ENCODE results near the gene THSD7A. TPM values are rescaled to one million over a fixed set of nuclear protein-coding genes. Genes with fewer than 3 reads are reported as not detected.

THSD7A gene
- total RNA-seq, 1 donor from 2014 or later: 3.5 TPM

- Histone ChIP-seq H4K20me1 (ENCODE audit: insufficient read depth, low read length) (no peaks in the 10 kb centered on the region), H3K4me3 (ENCODE audit: insufficient read depth, low read depth, low read length) (no peak overlapping the region), H3K27me3 (ENCODE audit: insufficient read depth, low read length) (no peaks in the 10 kb centered on the region), H3K4me1 (ENCODE audit: insufficient read depth, low read length) (no peaks in the 10 kb centered on the region), H2AFZ (ENCODE audit: low read depth, low read length) (no peak overlapping the region), H3K36me3 (ENCODE audit: insufficient read depth, low read length) (no peaks in the 10 kb centered on the region), H3K9me3 (ENCODE audit: insufficient read depth, low read depth, low read length) (no peaks in the 10 kb centered on the region), H3K79me2 (ENCODE audit: insufficient read depth, low read length) (no peaks in the 10 kb centered on the region), H3K27ac (ENCODE audit: low read depth, low read length) (no peak overlapping the region), H3K4me2 (ENCODE audit: low read length) (no peak overlapping the region), H3K9ac (ENCODE audit: low read length) (no peak overlapping the region)
- Mint-ChIP-seq H3K27ac (ENCODE audit: unreplicated experiment) (no peak overlapping the region), H3K4me1 (ENCODE audit: low read depth, unreplicated experiment) (no peaks in the 10 kb centered on the region), H3K4me3 (ENCODE audit: unreplicated experiment) (no peak overlapping the region), H3K27me3 (ENCODE audit: low read depth, unreplicated experiment) (no peaks in the 10 kb centered on the region), H3K9me3 (ENCODE audit: unreplicated experiment) (no peaks in the 10 kb centered on the region), H3K36me3 (ENCODE audit: low read depth, unreplicated experiment) (no peaks in the 10 kb centered on the region)
- DNase-seq (ENCODE audit: low read depth) (no peak), FAIRE-seq (no peak)
- TF ChIP-seq, protein P1, sequence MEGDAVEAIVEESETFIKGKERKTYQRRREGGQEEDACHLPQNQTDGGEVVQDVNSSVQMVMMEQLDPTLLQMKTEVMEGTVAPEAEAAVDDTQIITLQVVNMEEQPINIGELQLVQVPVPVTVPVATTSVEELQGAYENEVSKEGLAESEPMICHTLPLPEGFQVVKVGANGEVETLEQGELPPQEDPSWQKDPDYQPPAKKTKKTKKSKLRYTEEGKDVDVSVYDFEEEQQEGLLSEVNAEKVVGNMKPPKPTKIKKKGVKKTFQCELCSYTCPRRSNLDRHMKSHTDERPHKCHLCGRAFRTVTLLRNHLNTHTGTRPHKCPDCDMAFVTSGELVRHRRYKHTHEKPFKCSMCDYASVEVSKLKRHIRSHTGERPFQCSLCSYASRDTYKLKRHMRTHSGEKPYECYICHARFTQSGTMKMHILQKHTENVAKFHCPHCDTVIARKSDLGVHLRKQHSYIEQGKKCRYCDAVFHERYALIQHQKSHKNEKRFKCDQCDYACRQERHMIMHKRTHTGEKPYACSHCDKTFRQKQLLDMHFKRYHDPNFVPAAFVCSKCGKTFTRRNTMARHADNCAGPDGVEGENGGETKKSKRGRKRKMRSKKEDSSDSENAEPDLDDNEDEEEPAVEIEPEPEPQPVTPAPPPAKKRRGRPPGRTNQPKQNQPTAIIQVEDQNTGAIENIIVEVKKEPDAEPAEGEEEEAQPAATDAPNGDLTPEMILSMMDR (IDR thresholded peaks at IDR 0.05; ENCODE audit: insufficient read depth, low read depth, low read length): no peak
- TF ChIP-seq EZH2 (IDR thresholded peaks at IDR 0.05; ENCODE audit: insufficient read depth, low read length): no peak
Observed at GRCh38 chr7:11573128-11573750, 258.8 kb downstream of the THSD7A start.

- H4K20me1 ChIP-seq (ENCODE audit: insufficient read depth, low read length): no peaks in the 10 kb centered on the region
- TF ChIP-seq, protein P1 (IDR thresholded peaks at IDR 0.05; ENCODE audit: insufficient read depth, low read depth, low read length): no peak
- no peak for TF ChIP-seq EZH2 (IDR thresholded peaks at IDR 0.05; ENCODE audit: insufficient read depth, low read length)
- no peak for FAIRE-seq
- H3K4me3 ChIP-seq (ENCODE audit: insufficient read depth, low read depth, low read length): no peak overlapping the region
- no peaks in the 10 kb centered on the region for H3K4me1 ChIP-seq (ENCODE audit: insufficient read depth, low read length)
- DNase-seq (ENCODE audit: low read depth): no peak
- H3K27me3 ChIP-seq (ENCODE audit: insufficient read depth, low read length): no peaks in the 10 kb centered on the region
- no peak overlapping the region for H3K27ac ChIP-seq (ENCODE audit: low read depth, low read length)
- H3K9me3 Mint-ChIP-seq (ENCODE audit: unreplicated experiment): no peaks in the 10 kb centered on the region
- H3K79me2 ChIP-seq (ENCODE audit: insufficient read depth, low read length): no peaks in the 10 kb centered on the region
- no peaks in the 10 kb centered on the region for H3K9me3 ChIP-seq (ENCODE audit: insufficient read depth, low read depth, low read length)
- no peaks in the 10 kb centered on the region for H3K27me3 Mint-ChIP-seq (ENCODE audit: low read depth, unreplicated experiment)
- no peak overlapping the region for H3K9ac ChIP-seq (ENCODE audit: low read length)
- H3K4me2 ChIP-seq (ENCODE audit: low read length): no peak overlapping the region
- no peaks in the 10 kb centered on the region for H3K36me3 ChIP-seq (ENCODE audit: insufficient read depth, low read length)
- no peaks in the 10 kb centered on the region for H3K4me1 Mint-ChIP-seq (ENCODE audit: low read depth, unreplicated experiment)
- H3K4me3 Mint-ChIP-seq (ENCODE audit: unreplicated experiment): no peak overlapping the region
- no peaks in the 10 kb centered on the region for H3K36me3 Mint-ChIP-seq (ENCODE audit: low read depth, unreplicated experiment)
- H3K27ac Mint-ChIP-seq (ENCODE audit: unreplicated experiment): no peak overlapping the region
- no peak overlapping the region for H2AFZ ChIP-seq (ENCODE audit: low read depth, low read length)
Observed at GRCh38 chr7:11570922-11571550, 261.0 kb downstream of the THSD7A start.

GRCh38 chr7:11570205-11570604, 261.8 kb downstream of the THSD7A start:
- Mint-ChIP-seq H3K27me3 (ENCODE audit: low read depth, unreplicated experiment) (no peaks in the 10 kb centered on the region), H3K36me3 (ENCODE audit: low read depth, unreplicated experiment) (no peaks in the 10 kb centered on the region), H3K4me3 (ENCODE audit: unreplicated experiment) (no peak overlapping the region), H3K27ac (ENCODE audit: unreplicated experiment) (no peak overlapping the region), H3K4me1 (ENCODE audit: low read depth, unreplicated experiment) (no peaks in the 10 kb centered on the region), H3K9me3 (ENCODE audit: unreplicated experiment) (no peaks in the 10 kb centered on the region)
- Histone ChIP-seq H2AFZ (ENCODE audit: low read depth, low read length) (no peak overlapping the region), H3K4me3 (ENCODE audit: insufficient read depth, low read depth, low read length) (no peak overlapping the region), H4K20me1 (ENCODE audit: insufficient read depth, low read length) (no peaks in the 10 kb centered on the region), H3K4me1 (ENCODE audit: insufficient read depth, low read length) (no peaks in the 10 kb centered on the region), H3K4me2 (ENCODE audit: low read length) (no peak overlapping the region), H3K36me3 (ENCODE audit: insufficient read depth, low read length) (no peaks in the 10 kb centered on the region), H3K9me3 (ENCODE audit: insufficient read depth, low read depth, low read length) (no peaks in the 10 kb centered on the region), H3K27ac (ENCODE audit: low read depth, low read length) (no peak overlapping the region), H3K9ac (ENCODE audit: low read length) (no peak overlapping the region), H3K27me3 (ENCODE audit: insufficient read depth, low read length) (no peaks in the 10 kb centered on the region), H3K79me2 (ENCODE audit: insufficient read depth, low read length) (no peaks in the 10 kb centered on the region)
- DNase-seq (ENCODE audit: low read depth) (no peak), FAIRE-seq (no peak)
- no peak for TF ChIP-seq EZH2 (IDR thresholded peaks at IDR 0.05; ENCODE audit: insufficient read depth, low read length)
- TF ChIP-seq, protein P1 (IDR thresholded peaks at IDR 0.05; ENCODE audit: insufficient read depth, low read depth, low read length): no peak
